Spleen (tissue), 11 donors: ENCODE results near the gene P2RX7. TPM values are rescaled to one million over a fixed set of nuclear protein-coding genes. Genes with fewer than 3 reads are reported as not detected.
A peak's percentile ranks its signal among the peaks of the same experiment; 100 is the strongest.
"Not testable (repeated sequence)": the region's sequence is repeated elsewhere in the genome, so short reads cannot be mapped to it uniquely, and the experiment has no call there.

Source experiments
- DNase-seq: peaks from one replicate; pipeline ENCODE4 v3.0.0-alpha.2; 2020
- H3K27ac ChIP-seq, 8 donors: fragments of 200-600 bp; sonication (generic) in 7 of 8; 1 replicate in 4 of 8; 2 replicates in 4 of 8; pipeline versions ENCODE4 v1.5.0 to v1.8.0; 2016 to 2021; ENCODE audit warnings: inconsistent platforms in 4 of 8, mild to moderate bottlenecking in 4 of 8, moderate library complexity in 1 of 8
- H3K27me3 ChIP-seq, 7 donors: fragments of 200-600 bp; sonication (generic) in 6 of 7; replicated peaks in 1 of 7; 1 replicate in 4 of 7; 2 replicates in 3 of 7; pipeline versions ENCODE4 v1.5.0 to v1.8.0; 2016 to 2021; ENCODE audit warnings: inconsistent platforms in 3 of 7, mild to moderate bottlenecking in 1 of 7
- H3K36me3 ChIP-seq, 6 donors: fragments of 200-600 bp; sonication (generic) in 5 of 6; 1 replicate in 4 of 6; 2 replicates in 2 of 6; pipeline versions ENCODE4 v1.5.0 to v1.8.0; 2016 to 2021; ENCODE audit warnings: inconsistent platforms in 2 of 6
- H3K4me1 ChIP-seq, 6 donors: fragments of 200-600 bp; sonication (generic) in 5 of 6; 1 replicate in 3 of 6; 2 replicates in 3 of 6; pipeline versions ENCODE4 v1.5.0 to v1.8.0; 2016 to 2021; ENCODE audit warnings: inconsistent platforms in 3 of 6
- H3K4me3 ChIP-seq, 8 donors: fragments of 200-600 bp; sonication (generic) in 7 of 8; 1 replicate in 4 of 8; 2 replicates in 4 of 8; pipeline versions ENCODE4 v1.5.0 to v1.8.0; 2016 to 2021; ENCODE audit warnings: inconsistent platforms in 4 of 8, mild to moderate bottlenecking in 4 of 8, moderate library complexity in 2 of 8
- H3K9me3 ChIP-seq, 8 donors: fragments of 200-600 bp; sonication (generic) in 7 of 8; 1 replicate in 4 of 8; 2 replicates in 4 of 8; pipeline versions ENCODE4 v1.5.0 to v1.8.0; 2016 to 2021; ENCODE audit warnings: inconsistent platforms in 4 of 8
- CTCF ChIP-seq, 11 experiments: fragments of 200-600 bp in 7 of 11; fragments of 450-650 bp in 4 of 11; sonication (generic) in 4 of 11; IDR thresholded peaks in 8 of 11; conservative IDR thresholded peaks in 3 of 11; 1 replicate in 7 of 11; 2 replicates in 4 of 11; pipeline versions ENCODE4 v1.4.0 to v1.8.0; 2016 to 2021; ENCODE audit warnings: antibody characterized with exemption in 11 of 11, inconsistent platforms in 4 of 11, mild to moderate bottlenecking in 1 of 11
- POLR2A ChIP-seq, 3 donors: fragments of 450-650 bp; IDR thresholded peaks; one replicate each; pipeline ENCODE4 v1.5.1; 2017; ENCODE audit warnings: antibody characterized with exemption in 3 of 3, mild to moderate bottlenecking in 1 of 3
- POLR2AphosphoS5 ChIP-seq, 3 donors: sonication (generic); formaldehyde crosslinking; IDR thresholded peaks; one replicate each; pipeline ENCODE4 v1.5.1; 2017; ENCODE audit warnings: antibody characterized with exemption in 3 of 3
- WGBS, 5 donors: extraction: QIAGEN DNeasy Blood & Tissue Kit in 3 of 5; methylation state at CpG; one replicate each; pipeline versions ENCODE4 v1.1.5 to v1.1.7; 2013 to 2018; 5-methylcytosine and 5-hydroxymethylcytosine counted together
- intact Hi-C: fragments of 100-400 bp; cut with DNase I; formaldehyde crosslinking; loops from one replicate; pipeline ENCODE4 v1.15.0; 2023; ENCODE audit warnings: low total_unique reads
- polyA plus RNA-seq, 3 donors: library from polyadenylated mRNA; stranded (reverse); fragments of 200-250 nt; gene quantifications; one replicate each; pipeline ENCODE4 v1.2.1, GENCODE V29; 2013
- total RNA-seq, 7 donors: library from RNA; depleted of rRNA in 3 of 7; stranded (reverse); fragments of >200 nt in 3 of 7; fragmentation: NEBNext Ultra II Directional in 4 of 7; extraction: Animal tissue kit (Norgen Biotek cat#: 25700) in 4 of 7; gene quantifications; one replicate each; pipeline versions ENCODE4 v1.1.0 to v1.2.1, GENCODE V29; 2016 to 2021
- donor health status: healthy with polysubstance abuse.
- donor health status: DM: no; HTN: no; CAD: no; lungs with moderate emphysema.
- donor health status: DM: no; HTN: no; CAD: no.
- donor health status: Bipolar disorder and iron deficiency.
- donor health status: healthy.
- donor health status: DM: no; HTN: no; CAD: no.
- donor health status: DM: yes; HTN: yes; CAD: no.

The P2RX7 gene
- total and polyA plus RNA-seq, 10 donors: 1.8 to 12.3 (median 9.0) TPM

DNA sequence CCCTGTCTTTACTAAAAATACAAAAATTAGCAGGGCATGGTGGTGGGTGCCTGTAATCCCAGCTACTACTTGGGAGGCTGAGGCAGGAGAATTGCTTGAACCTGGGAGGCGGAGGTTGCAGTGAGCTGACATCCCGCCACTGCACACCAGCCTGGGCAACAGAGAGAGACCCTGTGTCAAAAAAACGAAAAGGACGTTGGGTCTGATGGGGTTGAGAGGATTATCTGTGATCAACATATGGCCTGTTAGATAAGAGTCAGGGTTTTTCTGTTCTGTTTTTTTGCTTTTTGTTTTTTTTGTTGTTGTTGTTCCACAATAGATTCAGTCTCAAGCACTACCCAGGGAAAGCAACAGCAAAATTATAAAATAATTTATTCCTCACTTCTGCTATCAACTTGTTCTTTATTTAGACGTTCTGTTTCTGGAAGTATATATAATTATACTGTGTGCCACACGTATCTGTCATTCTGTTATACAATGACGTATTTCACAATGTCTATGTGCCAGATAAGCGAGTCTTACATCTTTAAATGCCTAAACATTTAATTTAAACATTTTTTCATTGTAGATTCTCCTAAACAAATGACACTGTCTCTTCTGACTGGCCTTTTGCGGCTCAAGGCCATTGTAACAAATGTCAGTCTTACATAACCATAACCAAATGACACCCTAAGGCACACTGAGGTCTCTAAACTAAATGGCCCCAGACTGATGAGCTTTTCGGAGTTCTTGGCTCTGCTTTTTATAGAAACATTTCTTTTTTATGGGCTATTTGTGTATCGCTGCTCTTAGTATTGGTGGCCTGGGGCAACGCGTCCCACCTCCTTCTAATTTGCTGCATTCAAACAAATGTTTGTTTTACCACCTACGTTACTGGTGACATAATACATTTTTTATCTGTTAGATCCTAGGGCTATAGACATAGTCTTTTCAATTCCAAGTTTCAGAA, 70.0 kb downstream of the P2RX7 start:
- Histone ChIP-seq H3K9me3 (no peaks in the 10 kb centered on the region), H3K4me1 (peaks cover 0 to 13% (median 3%) of the 10 kb centered on the region in 6 donors), H3K36me3 (no peaks in the 10 kb centered on the region), H3K27me3 (no peaks in the 10 kb centered on the region), H3K4me3 (no peak overlapping the region), H3K27ac (no peak overlapping the region)
- TF ChIP-seq POLR2A (IDR thresholded peaks at IDR 0.05) (no peak), POLR2AphosphoS5 (IDR thresholded peaks at IDR 0.05) (no peak), CTCF (IDR thresholded peaks at IDR 0.05 in 8 of 11, conservative IDR thresholded peaks at IDR 0.05 in 3 of 11) (no peak)
- intact Hi-C loops: no loop called here
- no peak for DNase-seq
- 72 to 81% (median 79%) methylated on average over 14 of the region's 14 CpGs for WGBS, 5 donors

DNA sequence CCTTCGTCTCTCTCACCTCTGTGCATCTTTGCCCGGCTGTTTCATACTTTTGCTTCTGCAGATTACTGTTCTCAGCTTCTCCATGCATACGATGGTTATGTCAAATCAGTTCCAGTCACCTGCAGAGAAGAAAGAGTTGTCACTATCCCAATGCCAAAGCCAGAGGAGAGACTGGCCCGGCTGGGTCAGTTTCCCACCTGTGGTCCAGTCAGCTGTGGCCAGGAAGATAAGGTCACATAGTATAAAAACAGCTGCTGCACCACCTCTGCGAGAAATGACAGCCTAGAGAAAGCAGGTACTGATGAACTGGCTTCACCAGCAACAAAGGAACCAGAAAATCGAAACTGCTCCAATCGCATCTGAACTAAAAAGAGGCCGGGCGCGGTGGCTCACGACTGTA, 70.8 kb downstream of the P2RX7 start:
- Histone ChIP-seq H3K4me1 (peaks cover 0 to 13% (median 3%) of the 10 kb centered on the region in 6 donors), H3K9me3 (no peaks in the 10 kb centered on the region), H3K27ac (no peak overlapping the region), H3K27me3 (no peaks in the 10 kb centered on the region), H3K4me3 (no peak overlapping the region), H3K36me3 (no peaks in the 10 kb centered on the region)
- WGBS, 5 donors: 88 to 93% (median 90%) methylated on average over 11 of the region's 11 CpGs
- intact Hi-C loops: no loop called here
- DNase-seq: no peak
- TF ChIP-seq POLR2AphosphoS5 (IDR thresholded peaks at IDR 0.05): no peak
- no peak for TF ChIP-seq CTCF (IDR thresholded peaks at IDR 0.05 in 8 of 11, conservative IDR thresholded peaks at IDR 0.05 in 3 of 11)
- TF ChIP-seq POLR2A (IDR thresholded peaks at IDR 0.05): no peak

DNA sequence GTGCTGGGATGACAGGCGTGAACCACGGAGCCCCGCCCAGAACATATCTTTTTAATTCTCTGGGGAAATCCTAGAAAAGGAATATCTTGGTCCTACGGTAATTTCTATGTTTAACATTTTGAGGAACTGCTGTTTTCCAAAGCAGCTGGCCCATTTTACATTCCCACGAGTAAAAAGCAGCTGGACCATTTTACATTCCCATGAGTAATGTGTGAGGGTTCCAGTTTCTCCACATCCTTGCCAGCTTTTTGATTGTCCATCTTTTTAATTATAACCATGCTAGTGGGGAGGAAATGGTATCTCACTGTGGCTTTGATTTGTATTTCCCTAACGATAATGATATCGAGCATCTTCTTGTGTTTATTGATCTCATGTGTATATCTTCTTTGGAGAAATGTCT, 72.8 kb downstream of the P2RX7 start:
- Histone ChIP-seq H3K9me3 (no peaks in the 10 kb centered on the region), H3K36me3 (no peaks in the 10 kb centered on the region), H3K27ac (peak overlapping the region in 7 of 8 donors; percentile 65 to 74 (median 68)), H3K4me1 (peaks cover 0 to 20% (median 11%) of the 10 kb centered on the region in 6 donors), H3K27me3 (no peaks in the 10 kb centered on the region), H3K4me3 (no peak overlapping the region)
- DNase-seq: no peak
- 67 to 80% (median 78%) methylated on average over 7 of the region's 7 CpGs for WGBS, 5 donors
- intact Hi-C loops: no loop called here
- TF ChIP-seq CTCF (IDR thresholded peaks at IDR 0.05 in 8 of 11, conservative IDR thresholded peaks at IDR 0.05 in 3 of 11) (no peak), POLR2A (IDR thresholded peaks at IDR 0.05) (no peak)

DNA sequence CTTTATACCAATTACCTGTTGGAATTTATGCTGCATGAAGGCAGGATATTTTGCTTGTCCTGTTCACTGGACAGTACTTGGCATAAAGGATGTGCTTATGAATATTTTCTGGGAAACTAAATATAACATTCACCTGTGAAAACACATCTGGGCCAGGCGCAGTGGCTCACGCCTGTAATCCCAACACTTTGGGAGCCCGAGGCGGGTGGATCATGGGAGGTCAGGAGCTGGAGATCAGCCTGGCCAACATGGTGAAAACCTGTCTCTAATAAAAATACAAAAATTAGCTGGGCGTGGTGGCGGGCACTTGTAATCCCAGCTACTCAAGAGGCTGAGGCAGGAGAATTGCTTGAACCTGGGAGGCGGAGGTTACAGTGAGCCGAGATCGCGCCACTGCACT, 75.9 kb downstream of the P2RX7 start:
- H3K27me3 ChIP-seq, H3K4me3 ChIP-seq, H3K27ac ChIP-seq, H3K9me3 ChIP-seq, intact Hi-C loops, DNase-seq, H3K36me3 ChIP-seq: not testable (repeated sequence)
- WGBS, 5 donors: 93 to 98% (median 96%) methylated on average over 10 of the region's 10 CpGs
- H3K4me1 ChIP-seq: peaks cover 4 to 47% (median 33%) of the 10 kb centered on the region in 6 donors
